ENCODE measurements around the gene ACR.

- TF ChIP-seq TARDBP (IDR thresholded peaks at IDR 0.05) = no peak
- no peak for TF ChIP-seq FOXK2 (IDR thresholded peaks at IDR 0.05)
- TF ChIP-seq PKNOX1 (IDR thresholded peaks at IDR 0.05) = no peak
- TF ChIP-seq L3MBTL2 (conservative IDR thresholded peaks at IDR 0.05) = no peak
- TF ChIP-seq BHLHE40 (IDR thresholded peaks at IDR 0.05; ENCODE audit: borderline replicate concordance) = no peak
- no peak for TF ChIP-seq CTBP1 (IDR thresholded peaks at IDR 0.05; ENCODE audit: borderline replicate concordance)
- no peak for TF ChIP-seq FOXA1 (IDR thresholded peaks at IDR 0.05)
- TF ChIP-seq SP1 (IDR thresholded peaks at IDR 0.05) = no peak
- TF ChIP-seq SUZ12 (IDR thresholded peaks at IDR 0.05) = no peak
- no peak for TF ChIP-seq LEF1 (IDR thresholded peaks at IDR 0.05; ENCODE audit: borderline replicate concordance)
- no peak for TF ChIP-seq ZNF384 (IDR thresholded peaks at IDR 0.05)
Measured at GRCh38 chr22:50700387-50701075, 37.5 kb upstream of the ACR start.
